ENCODE data around the gene PDE4A. TPM values are rescaled to one million over a fixed set of nuclear protein-coding genes. Genes with fewer than 3 reads are reported as not detected.

Gene PDE4A
- total and polyA plus RNA-seq, 2 of the 8 experiments (the other 6 are each of a cell fraction or from before 2014, with no cell fraction given): 2.0 to 4.4 TPM

- TF ChIP-seq SP1 (IDR thresholded peaks at IDR 0.05; ENCODE audit: low read depth, low read length) (no peak), POLR2AphosphoS5 (IDR thresholded peaks at IDR 0.05; ENCODE audit: low read depth, low read length) (no peak)
Observed at GRCh38 chr19:10505583-10506229, 85.4 kb downstream of the PDE4A start (continued).

Data from H1 (cell line).